ENCODE results near the gene COL4A6.

The COL4A6 gene

GRCh38 chrX:108126661-108127060 lies 311.6 kb downstream of the COL4A6 start:
- Histone ChIP-seq H4K20me1 (ENCODE audit: low read depth, low read length) (no peaks in the 10 kb centered on the region), H3K27me3 (ENCODE audit: low read length) (no peaks in the 10 kb centered on the region), H3K4me3 (ENCODE audit: insufficient read depth, low read length, poor library complexity, severe bottlenecking) (no peak overlapping the region), H3F3A (ENCODE audit: insufficient read depth) (no peaks in the 10 kb centered on the region), H3K36me3 (ENCODE audit: low read length) (no peaks in the 10 kb centered on the region), H3K9me3 (ENCODE audit: insufficient read depth, low read length) (no peaks in the 10 kb centered on the region), H2AFZ (ENCODE audit: low read depth, low read length, severe bottlenecking) (no peak overlapping the region), H3K9ac (ENCODE audit: low read length) (no peak overlapping the region), H3K4me2 (ENCODE audit: low read depth, low read length, poor library complexity, severe bottlenecking) (no peak overlapping the region), H3K9me2 (replicated peaks; ENCODE audit: insufficient read depth, low read length) (no peaks in the 10 kb centered on the region), H3K79me2 (ENCODE audit: insufficient read depth, low read length) (no peaks in the 10 kb centered on the region), H3K27ac (ENCODE audit: low read depth, low read length) (no peak overlapping the region)
- TF ChIP-seq CTCF (IDR thresholded peaks at IDR 0.05; ENCODE audit: insufficient read depth, low read length, poor library complexity, severe bottlenecking) = no peak
- no peak for TF ChIP-seq EZH2phosphoT487 (conservative IDR thresholded peaks at IDR 0.05; ENCODE audit: low read length)

GRCh38 chrX:108123591-108124366 lies 314.4 kb downstream of the COL4A6 start:
- Histone ChIP-seq H3K4me2 (ENCODE audit: low read depth, low read length, poor library complexity, severe bottlenecking) (no peak overlapping the region), H4K20me1 (ENCODE audit: low read depth, low read length) (no peaks in the 10 kb centered on the region), H2AFZ (ENCODE audit: low read depth, low read length, severe bottlenecking) (no peak overlapping the region), H3K4me3 (ENCODE audit: insufficient read depth, low read length, poor library complexity, severe bottlenecking) (no peak overlapping the region), H3K27me3 (ENCODE audit: low read length) (no peaks in the 10 kb centered on the region), H3K9ac (ENCODE audit: low read length) (no peak overlapping the region), H3F3A (ENCODE audit: insufficient read depth) (no peaks in the 10 kb centered on the region), H3K9me2 (replicated peaks; ENCODE audit: insufficient read depth, low read length) (no peaks in the 10 kb centered on the region), H3K27ac (ENCODE audit: low read depth, low read length) (no peak overlapping the region), H3K9me3 (ENCODE audit: insufficient read depth, low read length) (no peaks in the 10 kb centered on the region), H3K36me3 (ENCODE audit: low read length) (no peaks in the 10 kb centered on the region), H3K79me2 (ENCODE audit: insufficient read depth, low read length) (no peaks in the 10 kb centered on the region)
- no peak for TF ChIP-seq CTCF (IDR thresholded peaks at IDR 0.05; ENCODE audit: insufficient read depth, low read length, poor library complexity, severe bottlenecking)
- no peak for TF ChIP-seq EZH2phosphoT487 (conservative IDR thresholded peaks at IDR 0.05; ENCODE audit: low read length)

- no peaks in the 10 kb centered on the region for H4K20me1 ChIP-seq (ENCODE audit: low read depth, low read length)
- H3K27ac ChIP-seq (ENCODE audit: low read depth, low read length) = no peak overlapping the region
- H3K9me3 ChIP-seq (ENCODE audit: insufficient read depth, low read length) = no peaks in the 10 kb centered on the region
- H3K4me2 ChIP-seq (ENCODE audit: low read depth, low read length, poor library complexity, severe bottlenecking) = no peak overlapping the region
- no peaks in the 10 kb centered on the region for H3F3A ChIP-seq (ENCODE audit: insufficient read depth)
- H3K36me3 ChIP-seq (ENCODE audit: low read length) = no peaks in the 10 kb centered on the region
- no peak overlapping the region for H2AFZ ChIP-seq (ENCODE audit: low read depth, low read length, severe bottlenecking)
- no peak for TF ChIP-seq EZH2phosphoT487 (conservative IDR thresholded peaks at IDR 0.05; ENCODE audit: low read length)
- no peak for TF ChIP-seq CTCF (IDR thresholded peaks at IDR 0.05; ENCODE audit: insufficient read depth, low read length, poor library complexity, severe bottlenecking)
- H3K4me3 ChIP-seq (ENCODE audit: insufficient read depth, low read length, poor library complexity, severe bottlenecking) = no peak overlapping the region
- H3K79me2 ChIP-seq (ENCODE audit: insufficient read depth, low read length) = no peaks in the 10 kb centered on the region
- no peaks in the 10 kb centered on the region for H3K9me2 ChIP-seq (replicated peaks; ENCODE audit: insufficient read depth, low read length)
- no peaks in the 10 kb centered on the region for H3K27me3 ChIP-seq (ENCODE audit: low read length)
- H3K9ac ChIP-seq (ENCODE audit: low read length) = no peak overlapping the region
Measured at GRCh38 chrX:108122748-108123147, 315.5 kb downstream of the COL4A6 start.
